Endodermal cell (in vitro differentiated cells): ENCODE results near the gene TAF1B. TPM values are rescaled to one million over a fixed set of nuclear protein-coding genes. Genes with fewer than 3 reads are reported as not detected.

Experiments
- DNase-seq: peaks from one replicate; pipeline ENCODE4 v3.0.0-alpha.2; 2017
- H3K27ac ChIP-seq: 2 replicates; pipeline ENCODE4 v1.5.1; 2013; ENCODE audit warnings: mild to moderate bottlenecking, low read depth, low read length, moderate library complexity
- H3K27me3 ChIP-seq: 2 replicates; pipeline ENCODE4 v1.6.1; 2013; ENCODE audit warnings: mild to moderate bottlenecking, low read length, moderate library complexity; ENCODE audit not compliant: insufficient read depth, control insufficient read depth, poor library complexity, severe bottlenecking
- H3K36me3 ChIP-seq: 2 replicates; pipeline ENCODE4 v1.7.0; 2013; ENCODE audit warnings: mild to moderate bottlenecking, low read length, moderate library complexity; ENCODE audit not compliant: control insufficient read depth, insufficient read depth
- H3K4me1 ChIP-seq: one replicate; pipeline ENCODE4 v1.7.0; 2013; ENCODE audit warnings: low read length; ENCODE audit not compliant: control insufficient read depth, insufficient read depth
- H3K4me3 ChIP-seq: 2 replicates; pipeline ENCODE4 v1.5.1; 2013; ENCODE audit warnings: mild to moderate bottlenecking, low read length, moderate library complexity
- H3K9ac ChIP-seq: 2 replicates; pipeline ENCODE4 v1.6.1; 2013; ENCODE audit warnings: mild to moderate bottlenecking, low read length, moderate library complexity; ENCODE audit not compliant: poor library complexity, severe bottlenecking; ENCODE audit errors: extremely low read depth
- H3K9me3 ChIP-seq: 2 replicates; pipeline ENCODE4 v1.6.1; 2013; ENCODE audit warnings: mild to moderate bottlenecking, low read length, moderate library complexity; ENCODE audit not compliant: control insufficient read depth
- H3K27ac Mint-ChIP-seq: 2 replicates; pipeline ENCODE4 v1.8.0; 2020; ENCODE audit warnings: mixed read lengths
- H3K27me3 Mint-ChIP-seq: 2 replicates; pipeline ENCODE4 v1.8.0; 2021; ENCODE audit warnings: mild to moderate bottlenecking, mixed read lengths; ENCODE audit not compliant: insufficient read depth
- H3K36me3 Mint-ChIP-seq: 2 replicates; pipeline ENCODE4 v1.8.0; 2020; ENCODE audit warnings: low read depth, mixed read lengths
- H3K4me1 Mint-ChIP-seq: 2 replicates; pipeline ENCODE4 v1.8.0; 2020; ENCODE audit warnings: mixed read lengths
- H3K4me3 Mint-ChIP-seq: 2 replicates; pipeline ENCODE4 v1.8.0; 2020; ENCODE audit warnings: mild to moderate bottlenecking, moderate library complexity, mixed read lengths
- H3K9me3 Mint-ChIP-seq: 2 replicates; pipeline ENCODE4 v1.8.0; 2020; ENCODE audit warnings: mild to moderate bottlenecking, mixed read lengths
- CTCF ChIP-seq: fragments of 200-600 bp; sonication (generic); conservative IDR thresholded peaks from 2 replicates; pipeline ENCODE4 v1.5.0; 2021; ENCODE audit warnings: antibody characterized with exemption, mild to moderate bottlenecking
- WGBS, 2 experiments: methylation state at CpG; one replicate each; pipeline versions ENCODE4 v1.1.5 to v1.1.7; 2013; ENCODE audit warnings: missing lambda C conversion rate in 2 of 2, mixed read lengths in 1 of 2; ENCODE audit not compliant: insufficient coverage in 1 of 2, insufficient read length in 1 of 2; 5-methylcytosine and 5-hydroxymethylcytosine counted together
- total RNA-seq, 2 donors: library from RNA; stranded (reverse); fragmentation: NEBNext Ultra II Directional in 1 of 2; extraction: Animal tissue kit (Norgen Biotek cat#: 25700) in 1 of 2; gene quantifications; 2 replicates in 1 of 2; 3 replicates in 1 of 2; pipeline ENCODE4 v1.2.1, GENCODE V29; 2021

Gene TAF1B
- total RNA-seq, 2 donors from 2014 or later: 36.2 to 41.9 TPM

DNA sequence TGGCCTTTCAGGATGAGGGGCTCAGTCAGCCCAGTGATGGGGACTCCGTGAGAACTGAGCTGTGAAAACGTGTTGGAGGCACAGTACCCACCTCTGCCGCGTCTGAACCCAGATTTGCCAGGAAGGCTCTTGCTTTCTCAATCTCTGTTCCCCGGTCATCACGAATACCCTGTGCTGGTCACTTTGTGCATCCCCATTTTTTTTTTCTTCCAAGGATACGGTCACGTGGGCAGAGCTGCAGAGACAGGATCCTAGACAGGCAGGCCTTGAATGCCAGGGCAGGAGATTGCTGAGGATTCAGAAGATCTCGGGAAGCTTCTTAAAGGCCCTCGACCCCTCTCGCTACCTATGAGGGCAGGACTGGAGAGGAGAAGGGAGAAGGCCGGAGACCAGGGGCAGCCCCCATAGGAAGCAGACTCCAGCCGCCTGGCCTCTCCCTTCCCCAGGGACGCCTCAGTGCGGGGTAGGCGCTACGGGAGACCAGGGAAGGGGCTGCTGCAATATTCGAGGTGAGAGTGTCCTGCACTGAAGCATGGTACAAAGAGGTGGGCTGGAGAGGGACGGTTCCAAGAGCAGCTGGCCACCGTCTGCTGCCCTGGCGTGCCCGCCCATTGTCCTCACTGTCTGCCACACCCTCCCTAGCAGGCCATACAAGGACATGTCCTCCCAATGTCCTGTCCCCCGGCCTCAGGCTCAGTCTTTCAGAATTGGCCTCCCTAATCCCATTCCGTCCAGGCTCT, 29.0 kb upstream of the TAF1B start:
- no peaks in the 10 kb centered on the region for H3K4me1 ChIP-seq
- no peaks in the 10 kb centered on the region for H3K36me3 Mint-ChIP-seq
- no peak overlapping the region for H3K27ac Mint-ChIP-seq
- no peak overlapping the region for H3K27ac ChIP-seq
- H3K4me1 Mint-ChIP-seq: no peaks in the 10 kb centered on the region
- no peak for TF ChIP-seq CTCF
- no peaks in the 10 kb centered on the region for H3K27me3 ChIP-seq
- H3K36me3 ChIP-seq: no peaks in the 10 kb centered on the region
- H3K27me3 Mint-ChIP-seq: peaks cover 8% of the 10 kb centered on the region
- peak; percentile 46 for DNase-seq
- 79 to 81% methylated on average over 13 to 24 of the region's 24 CpGs for WGBS, 2 experiments
- H3K9ac ChIP-seq: no peak overlapping the region
- no peak overlapping the region for H3K4me3 Mint-ChIP-seq
- H3K9me3 Mint-ChIP-seq: no peaks in the 10 kb centered on the region
- H3K4me3 ChIP-seq: no peak overlapping the region
- H3K9me3 ChIP-seq: no peaks in the 10 kb centered on the region

- no peaks in the 10 kb centered on the region for H3K36me3 ChIP-seq
- no peaks in the 10 kb centered on the region for H3K27me3 ChIP-seq
- WGBS, 2 experiments: 94 to 96% methylated on average over 2 to 4 of the region's 4 CpGs
- no peaks in the 10 kb centered on the region for H3K9me3 ChIP-seq
- H3K4me3 Mint-ChIP-seq: no peak overlapping the region
- H3K4me1 ChIP-seq: no peaks in the 10 kb centered on the region
- no peak for DNase-seq
- H3K27me3 Mint-ChIP-seq: peaks cover 11% of the 10 kb centered on the region
- no peaks in the 10 kb centered on the region for H3K36me3 Mint-ChIP-seq
- no peak overlapping the region for H3K27ac ChIP-seq
- H3K9ac ChIP-seq: no peak overlapping the region
- TF ChIP-seq CTCF: no peak
- no peak overlapping the region for H3K27ac Mint-ChIP-seq
- H3K4me1 Mint-ChIP-seq: no peaks in the 10 kb centered on the region
- no peak overlapping the region for H3K4me3 ChIP-seq
- no peaks in the 10 kb centered on the region for H3K9me3 Mint-ChIP-seq
Measured at GRCh38 chr2:9815076-9815475, 28.2 kb upstream of the TAF1B start.

DNA sequence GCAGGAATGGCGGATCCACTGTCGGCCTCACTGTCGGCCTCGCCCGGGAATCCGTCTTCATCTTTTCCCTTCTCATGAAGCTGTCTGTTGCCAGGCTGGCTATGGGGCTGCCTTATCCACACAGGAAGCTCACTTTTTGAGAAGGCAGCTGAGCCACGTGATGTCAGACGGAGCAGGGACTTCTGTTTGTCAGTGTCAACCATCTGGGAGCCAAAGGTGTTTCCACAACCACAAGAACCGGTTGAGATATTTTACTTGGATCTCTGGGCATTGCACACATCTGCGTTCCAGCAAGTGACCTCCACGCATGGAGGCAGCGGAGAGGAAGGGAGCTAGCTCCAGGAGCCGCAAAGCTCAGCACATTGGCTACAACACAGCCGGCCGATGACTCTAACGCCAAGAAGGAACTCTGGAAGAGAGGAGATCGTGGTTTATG, 27.4 kb upstream of the TAF1B start:
- 93 to 96% methylated on average over 12 to 17 of the region's 17 CpGs for WGBS, 2 experiments
- Mint-ChIP-seq H3K36me3 (no peaks in the 10 kb centered on the region), H3K9me3 (no peaks in the 10 kb centered on the region), H3K27ac (no peak overlapping the region), H3K4me3 (no peak overlapping the region), H3K4me1 (peaks cover 3% of the 10 kb centered on the region), H3K27me3 (peaks cover 14% of the 10 kb centered on the region)
- H3K27ac ChIP-seq: no peak overlapping the region
- no peak overlapping the region for H3K4me3 ChIP-seq
- peaks cover 3% of the 10 kb centered on the region for H3K4me1 ChIP-seq
- H3K9ac ChIP-seq: no peak overlapping the region
- no peaks in the 10 kb centered on the region for H3K9me3 ChIP-seq
- no peak for DNase-seq
- no peak for TF ChIP-seq CTCF
- no peaks in the 10 kb centered on the region for H3K27me3 ChIP-seq
- no peaks in the 10 kb centered on the region for H3K36me3 ChIP-seq
